KMS-11 (cell line): ENCODE data around the gene FGF14.

Experiments
- H2AFZ ChIP-seq: fragments of 200-600 bp; sonication (generic); 2 replicates; pipeline ENCODE4 v1.6.1; 2016; ENCODE audit warnings: antibody characterized with exemption, mixed run types, low read depth
- H3K27ac ChIP-seq: fragments of 200-600 bp; sonication (generic); 2 replicates; pipeline ENCODE4 v1.6.1; 2016; ENCODE audit warnings: mild to moderate bottlenecking, mixed run types
- H3K27me3 ChIP-seq: fragments of 200-600 bp; sonication (generic); 2 replicates; pipeline ENCODE4 v1.6.1; 2017; ENCODE audit warnings: mild to moderate bottlenecking, low read depth, mixed run types, moderate library complexity; ENCODE audit not compliant: insufficient read depth
- H3K36me3 ChIP-seq: fragments of 200-600 bp; sonication (generic); 2 replicates; pipeline ENCODE4 v1.6.1; 2017; ENCODE audit warnings: mild to moderate bottlenecking, mixed run types; ENCODE audit not compliant: insufficient read depth
- H3K4me1 ChIP-seq: fragments of 200-600 bp; sonication (generic); 2 replicates; pipeline ENCODE4 v1.6.1; 2016; ENCODE audit warnings: mild to moderate bottlenecking, low read depth, mixed run types; ENCODE audit not compliant: poor library complexity, severe bottlenecking
- H3K4me2 ChIP-seq: fragments of 200-600 bp; sonication (generic); 2 replicates; pipeline ENCODE4 v1.7.0; 2016; ENCODE audit warnings: mild to moderate bottlenecking, mixed run types
- H3K4me3 ChIP-seq: fragments of 200-600 bp; sonication (generic); IDR thresholded peaks from 2 replicates; pipeline ENCODE4 v1.6.1; 2017; ENCODE audit warnings: low read depth, low read length, mixed read lengths; ENCODE audit not compliant: insufficient read depth
- H3K79me2 ChIP-seq: fragments of 200-600 bp; sonication (generic); 2 replicates; pipeline ENCODE4 v1.6.1; 2016; ENCODE audit warnings: low read depth, mixed run types; ENCODE audit not compliant: insufficient read depth
- H3K9ac ChIP-seq: fragments of 200-600 bp; sonication (generic); 2 replicates; pipeline ENCODE4 v1.6.1; 2016; ENCODE audit warnings: mild to moderate bottlenecking, mixed run types
- H4K20me1 ChIP-seq: fragments of 200-600 bp; sonication (generic); 2 replicates; pipeline ENCODE4 v1.6.1; 2016; ENCODE audit warnings: mild to moderate bottlenecking, mixed run types; ENCODE audit not compliant: insufficient read depth
- CTCF ChIP-seq: fragments of 200-600 bp; sonication (generic); conservative IDR thresholded peaks from 2 replicates; pipeline ENCODE4 v1.6.1; 2017; ENCODE audit warnings: low read depth, mild to moderate bottlenecking, antibody characterized with exemption, low read length, moderate library complexity, mixed read lengths

The FGF14 gene

GRCh38 chr13:101893021-101893420, 508.8 kb downstream of the FGF14 start:
- H3K27ac ChIP-seq: no peak overlapping the region
- no peak for TF ChIP-seq CTCF

DNA sequence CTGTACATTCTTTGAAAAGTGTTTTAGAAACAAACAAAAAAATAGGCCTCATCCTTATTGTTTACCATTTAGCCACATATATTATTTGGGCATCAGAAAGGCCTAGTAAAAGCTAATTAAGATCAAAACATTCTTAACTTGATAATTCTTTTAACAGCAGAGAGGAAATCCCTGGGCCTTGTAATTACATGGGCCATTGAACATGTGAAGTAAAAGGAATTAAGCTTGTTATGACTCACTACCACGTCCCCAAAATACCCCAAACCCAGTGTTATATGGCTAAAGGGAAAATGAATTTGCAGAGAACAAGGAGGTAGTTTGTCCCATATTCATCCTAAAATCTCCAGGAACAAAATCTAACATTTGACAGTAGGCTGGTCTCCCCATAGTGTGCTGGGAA, 509.6 kb downstream of the FGF14 start:
- H3K9ac ChIP-seq: no peak overlapping the region
- no peak for TF ChIP-seq CTCF
- H3K27me3 ChIP-seq: no peaks in the 10 kb centered on the region
- no peaks in the 10 kb centered on the region for H3K4me1 ChIP-seq
- no peak overlapping the region for H3K27ac ChIP-seq
- no peaks in the 10 kb centered on the region for H3K79me2 ChIP-seq
- H3K36me3 ChIP-seq: no peaks in the 10 kb centered on the region
- no peaks in the 10 kb centered on the region for H4K20me1 ChIP-seq
- H3K4me3 ChIP-seq: no peak overlapping the region
- H3K4me2 ChIP-seq: no peak overlapping the region
- no peak overlapping the region for H2AFZ ChIP-seq

More at GRCh38 chr13:101893021-101893420, 508.8 kb downstream of the FGF14 start:
- no peak overlapping the region for H3K4me2 ChIP-seq
- H3K4me1 ChIP-seq: no peaks in the 10 kb centered on the region
- H3K4me3 ChIP-seq: no peak overlapping the region
- no peaks in the 10 kb centered on the region for H4K20me1 ChIP-seq
- no peaks in the 10 kb centered on the region for H3K36me3 ChIP-seq
- H3K79me2 ChIP-seq: no peaks in the 10 kb centered on the region
- H3K27me3 ChIP-seq: no peaks in the 10 kb centered on the region
- H2AFZ ChIP-seq: no peak overlapping the region
- no peak overlapping the region for H3K9ac ChIP-seq

- Histone ChIP-seq H3K36me3 (no peaks in the 10 kb centered on the region), H2AFZ (no peak overlapping the region), H3K4me2 (no peak overlapping the region), H4K20me1 (no peaks in the 10 kb centered on the region), H3K4me1 (no peaks in the 10 kb centered on the region), H3K27me3 (no peaks in the 10 kb centered on the region), H3K9ac (no peak overlapping the region), H3K27ac (no peak overlapping the region), H3K4me3 (no peak overlapping the region), H3K79me2 (no peaks in the 10 kb centered on the region)
- no peak for TF ChIP-seq CTCF
Measured at GRCh38 chr13:101881593-101881992, 520.3 kb downstream of the FGF14 start.

DNA sequence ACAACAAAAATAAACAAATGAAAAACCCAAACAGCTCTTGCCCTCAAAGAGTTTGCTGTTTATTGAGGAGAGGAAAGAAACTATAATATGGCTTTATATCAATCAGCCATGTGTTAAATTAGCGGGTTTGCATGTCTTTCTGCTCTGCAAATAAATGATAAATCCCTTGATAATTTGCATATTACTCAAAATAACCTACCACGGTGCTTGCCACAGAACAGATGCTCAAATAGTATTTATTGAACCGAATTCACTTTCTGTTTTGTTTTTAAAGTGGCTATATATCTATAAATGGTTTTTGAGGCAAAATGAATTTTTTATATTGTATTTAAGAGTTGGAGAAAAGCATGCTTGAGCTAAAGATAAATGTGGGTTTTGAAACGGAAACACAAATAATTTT, 521.3 kb downstream of the FGF14 start:
- no peaks in the 10 kb centered on the region for H3K36me3 ChIP-seq
- no peak for TF ChIP-seq CTCF
- H3K9ac ChIP-seq: no peak overlapping the region
- no peak overlapping the region for H3K4me2 ChIP-seq
- no peaks in the 10 kb centered on the region for H3K27me3 ChIP-seq
- no peak overlapping the region for H2AFZ ChIP-seq
- no peaks in the 10 kb centered on the region for H4K20me1 ChIP-seq
- H3K4me3 ChIP-seq: no peak overlapping the region
- H3K27ac ChIP-seq: no peak overlapping the region
- no peaks in the 10 kb centered on the region for H3K79me2 ChIP-seq
- H3K4me1 ChIP-seq: no peaks in the 10 kb centered on the region
